ENCODE data around the gene PIAS2.
"Not testable (repeated sequence)": the region's sequence is repeated elsewhere in the genome, so short reads cannot be mapped to it uniquely, and the experiment has no call there.

The PIAS2 gene

GRCh38 chr18:46899274-46899948 lies 17.9 kb downstream of the PIAS2 start:
- DNase-seq (ENCODE audit: low read depth in 3 of 3), result no peak

- no peak for DNase-seq (ENCODE audit: low read depth in 3 of 3)
Measured at GRCh38 chr18:46894124-46894523, 23.2 kb downstream of the PIAS2 start.

- no peak for DNase-seq (ENCODE audit: low read depth in 3 of 3)
Measured at GRCh38 chr18:46893360-46893759, 23.9 kb downstream of the PIAS2 start.

- no peak for DNase-seq (ENCODE audit: low read depth in 3 of 3)
Measured at GRCh38 chr18:46892842-46893241, 24.5 kb downstream of the PIAS2 start.

GRCh38 chr18:46891742-46892214 lies 25.5 kb downstream of the PIAS2 start:
- no peak for DNase-seq (ENCODE audit: low read depth in 3 of 3)

GRCh38 chr18:46888965-46889364 lies 28.3 kb downstream of the PIAS2 start:
- no peak for DNase-seq (ENCODE audit: low read depth in 3 of 3)

- no peak for DNase-seq (ENCODE audit: low read depth in 3 of 3)
Measured at GRCh38 chr18:46886893-46887292, 30.4 kb downstream of the PIAS2 start.

GRCh38 chr18:46883180-46883579 lies 34.1 kb downstream of the PIAS2 start:
- no peak for DNase-seq (ENCODE audit: low read depth in 3 of 3)

- no peak for DNase-seq (ENCODE audit: low read depth in 3 of 3)
Measured at GRCh38 chr18:46877329-46877987, 39.8 kb downstream of the PIAS2 start.

- DNase-seq (ENCODE audit: low read depth in 3 of 3), result no peak
Measured at GRCh38 chr18:46868169-46868921, 49.0 kb downstream of the PIAS2 start.

- DNase-seq (ENCODE audit: low read depth in 3 of 3), result no peak
Measured at GRCh38 chr18:46867367-46868143, 49.8 kb downstream of the PIAS2 start.

GRCh38 chr18:46866523-46866922 lies 50.8 kb downstream of the PIAS2 start:
- no peak for DNase-seq (ENCODE audit: low read depth in 3 of 3)

- DNase-seq (ENCODE audit: low read depth in 3 of 3), result not testable (repeated sequence)
Measured at GRCh38 chr18:46865245-46865644, 52.1 kb downstream of the PIAS2 start.

- DNase-seq (ENCODE audit: low read depth in 3 of 3), result no peak
Measured at GRCh38 chr18:46859855-46860254, 57.5 kb downstream of the PIAS2 start.

- DNase-seq (ENCODE audit: low read depth in 3 of 3), result no peak
Measured at GRCh38 chr18:46858290-46858689, 59.0 kb downstream of the PIAS2 start.

GRCh38 chr18:46856973-46857372 lies 60.3 kb downstream of the PIAS2 start:
- DNase-seq (ENCODE audit: low read depth in 3 of 3), result no peak

- DNase-seq (ENCODE audit: low read depth in 3 of 3), result no peak
Measured at GRCh38 chr18:46849007-46849406, 68.3 kb downstream of the PIAS2 start.

GRCh38 chr18:46843372-46843771 lies 73.9 kb downstream of the PIAS2 start:
- DNase-seq (ENCODE audit: low read depth in 3 of 3), result no peak

GRCh38 chr18:46842583-46842982 lies 74.7 kb downstream of the PIAS2 start:
- DNase-seq (ENCODE audit: low read depth in 3 of 3), result no peak

GRCh38 chr18:46833899-46834298 lies 83.4 kb downstream of the PIAS2 start:
- DNase-seq (ENCODE audit: low read depth in 3 of 3), result no peak

- no peak for DNase-seq (ENCODE audit: low read depth in 3 of 3)
Measured at GRCh38 chr18:46832849-46833248, 84.5 kb downstream of the PIAS2 start.

GRCh38 chr18:46832422-46832821 lies 84.9 kb downstream of the PIAS2 start:
- not testable (repeated sequence) for DNase-seq (ENCODE audit: low read depth in 3 of 3)
